GM20000 (cell line): ENCODE results near the gene AGK.

Experiments used
- DNase-seq: peaks from one replicate; pipeline ENCODE4 v3.0.0; 2012; ENCODE audit warnings: low spot score
- CTCF ChIP-seq: IDR thresholded peaks from 2 replicates; pipeline ENCODE4 v1.5.1; 2012; ENCODE audit warnings: mild to moderate bottlenecking, control low read depth; ENCODE audit errors: extremely low read depth, missing control alignments

The AGK gene

DNA sequence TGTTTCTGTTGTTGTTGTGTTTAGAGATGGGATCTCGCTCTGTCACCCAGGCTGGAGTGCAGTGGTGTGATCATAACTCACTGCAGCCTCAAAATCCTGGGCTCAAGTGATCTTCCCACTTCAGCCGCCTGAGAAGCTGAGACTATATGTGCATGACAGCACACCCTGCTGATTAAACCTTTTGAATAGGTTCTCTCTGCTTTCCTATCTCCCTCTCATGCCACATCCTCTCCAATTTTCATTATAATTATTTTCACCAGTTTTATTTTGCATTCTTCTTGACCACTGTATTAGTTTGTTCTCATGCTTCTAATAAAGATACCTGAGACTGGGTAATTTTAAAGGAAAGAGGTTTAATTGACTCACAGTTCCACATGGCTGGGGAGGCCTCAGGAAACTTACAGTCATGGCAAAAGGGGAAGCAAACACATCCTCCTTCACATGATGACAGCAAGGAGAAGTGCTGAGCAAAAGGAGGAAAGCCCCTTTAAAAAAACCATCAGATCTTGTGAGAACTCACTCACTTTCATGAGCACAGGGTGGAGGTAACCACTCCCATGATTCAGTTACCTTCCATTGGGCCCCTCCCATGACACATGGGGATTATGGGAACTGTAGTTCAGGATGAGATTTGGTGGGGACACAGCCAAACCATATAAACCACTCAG, 12.9 kb downstream of the AGK start:
- TF ChIP-seq CTCF: no peak
- no peak for DNase-seq

- TF ChIP-seq CTCF: no peak
- DNase-seq: no peak
These were observed 16.2 kb downstream of the AGK start for GRCh38 chr7:141567432-141567831.

DNA sequence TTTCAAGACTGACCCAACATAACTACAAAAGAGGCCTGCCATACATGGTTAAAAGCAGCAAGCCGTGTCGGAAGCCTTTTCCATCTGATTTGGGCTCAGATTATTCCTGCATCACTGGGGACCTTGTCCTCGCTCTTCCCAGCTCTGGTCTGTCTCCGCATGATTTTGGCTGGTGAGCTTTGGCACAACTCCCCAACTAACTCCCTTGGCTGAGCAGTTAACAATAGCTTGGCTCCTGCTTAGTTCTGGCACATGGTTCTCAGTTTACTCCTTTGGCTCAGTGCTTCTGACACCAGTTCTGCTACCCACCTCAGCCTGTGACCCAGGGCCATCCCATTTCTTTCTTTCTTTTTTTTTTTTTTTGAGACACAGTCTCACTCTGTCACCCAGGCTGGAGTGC, 17.0 kb downstream of the AGK start:
- DNase-seq: no peak
- no peak for TF ChIP-seq CTCF

DNA sequence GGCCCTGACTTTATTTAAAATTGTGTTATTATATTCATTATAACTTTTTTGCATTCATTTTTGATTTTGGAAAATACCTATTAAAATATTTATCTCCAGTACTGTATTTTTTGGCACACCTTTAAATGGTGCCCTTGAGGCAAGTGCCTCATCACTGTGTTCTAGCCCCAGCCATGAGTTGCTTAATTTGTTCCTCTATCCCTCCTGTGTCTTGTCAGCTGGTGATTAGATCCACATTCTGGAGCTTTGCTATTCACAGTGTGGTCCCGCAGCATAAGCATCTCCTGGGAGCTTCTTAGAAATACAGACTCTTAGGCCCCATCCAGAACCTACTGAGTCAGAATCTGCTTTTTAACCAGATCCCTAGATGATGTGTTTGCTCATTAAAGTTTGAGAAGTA, 19.8 kb downstream of the AGK start:
- DNase-seq: no peak
- no peak for TF ChIP-seq CTCF

DNA sequence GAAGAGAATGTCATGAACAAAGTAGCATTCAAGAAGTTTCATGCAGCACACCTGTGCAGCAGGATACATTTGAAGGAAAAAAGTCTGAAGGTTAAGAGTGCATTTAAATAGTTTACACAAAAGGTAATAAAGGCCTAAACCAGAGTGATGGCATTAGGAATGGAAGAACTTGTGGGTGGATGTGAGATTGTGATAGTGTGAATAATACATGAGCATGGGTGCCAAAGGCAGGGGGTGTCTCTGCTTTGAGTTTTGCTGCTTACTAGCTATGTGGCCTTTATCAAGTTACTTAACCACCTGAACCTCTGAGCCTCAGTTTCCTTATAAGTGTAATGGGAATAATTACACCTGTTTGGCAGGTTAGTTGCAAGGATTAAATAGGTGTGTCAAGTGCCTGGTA, 21.0 kb downstream of the AGK start:
- no peak for DNase-seq
- TF ChIP-seq CTCF: no peak

DNA sequence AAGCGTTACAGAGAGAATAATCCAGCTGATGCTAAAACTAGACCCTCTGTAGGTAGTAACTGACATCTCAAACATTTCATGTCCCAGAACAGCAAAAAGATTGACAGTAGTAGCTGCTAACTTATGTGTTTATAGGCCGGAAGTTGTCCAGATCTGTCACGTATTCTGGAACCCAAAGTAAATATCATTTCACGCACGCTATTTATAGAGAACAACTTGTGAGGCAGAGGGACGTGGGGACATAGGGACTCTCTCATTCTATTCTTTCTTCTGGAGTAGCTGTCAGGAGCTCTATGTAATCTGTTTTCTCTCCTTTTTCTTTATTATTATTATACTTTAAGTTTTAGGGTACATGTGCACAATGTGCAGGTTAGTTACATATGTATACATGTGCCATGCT, 22.3 kb downstream of the AGK start:
- TF ChIP-seq CTCF: no peak
- no peak for DNase-seq

- no peak for DNase-seq
- TF ChIP-seq CTCF: no peak
These were observed 24.0 kb downstream of the AGK start for GRCh38 chr7:141575164-141575563.
